C4-2B (cell line): ENCODE results near the gene TBKBP1.

Experiments
- CTCF ChIP-seq: fragments of 450-650 bp; conservative IDR thresholded peaks from 2 replicates; pipeline ENCODE4 v1.5.1; 2017; ENCODE audit warnings: mild to moderate bottlenecking
- ZFX ChIP-seq: fragments of 450-650 bp; IDR thresholded peaks from 2 replicates; pipeline ENCODE4 v1.6.1; 2017

GRCh38 chr17:47708864-47709541 lies 15.0 kb downstream of the TBKBP1 start:
- no peak for TF ChIP-seq CTCF
- TF ChIP-seq ZFX = no peak
